Bronchial epithelial cell (primary cell): Measurements from ENCODE around the gene ATP13A1. TPM values are rescaled to one million over a fixed set of nuclear protein-coding genes. Genes with fewer than 3 reads are reported as not detected.

ENCODE experiments used
- DNase-seq: peaks from one replicate; pipeline ENCODE4 v3.0.0-alpha.2; 2010; ENCODE audit warnings: low read depth
- FAIRE-seq: peaks from 2 replicates; lab custom pipeline; 2011; peaks lifted over from hg19 to GRCh38; lab: Jason Lieb, UNC
- H3K27me3 ChIP-seq: 2 replicates; pipeline ENCODE4 v1.5.1; 2011; ENCODE audit warnings: low read length; ENCODE audit not compliant: control insufficient read depth, insufficient read depth
- H3K36me3 ChIP-seq: 2 replicates; pipeline ENCODE4 v1.5.1; 2011; ENCODE audit warnings: low read length; ENCODE audit not compliant: control insufficient read depth, insufficient read depth
- H3K4me3 ChIP-seq: 2 replicates; pipeline ENCODE4 v1.5.1; 2011; ENCODE audit warnings: mild to moderate bottlenecking, low read depth, low read length, control low read depth
- total RNA-seq: library from RNA; depleted of rRNA; stranded (reverse); fragments of >200 nt; gene quantifications from 2 replicates; pipeline ENCODE4 v1.2.1, GENCODE V29; 2014
- TF ChIP-seq, protein P1 (sequence below): IDR thresholded peaks from 2 replicates; pipeline ENCODE4 v1.5.1; 2011; ENCODE audit warnings: mild to moderate bottlenecking, moderate library complexity, low read length, control low read depth, inconsistent platforms; ENCODE audit not compliant: insufficient read depth, severe bottlenecking

Gene ATP13A1
- total RNA-seq, 1 donor from 2014 or later = 20.3 TPM

DNA sequence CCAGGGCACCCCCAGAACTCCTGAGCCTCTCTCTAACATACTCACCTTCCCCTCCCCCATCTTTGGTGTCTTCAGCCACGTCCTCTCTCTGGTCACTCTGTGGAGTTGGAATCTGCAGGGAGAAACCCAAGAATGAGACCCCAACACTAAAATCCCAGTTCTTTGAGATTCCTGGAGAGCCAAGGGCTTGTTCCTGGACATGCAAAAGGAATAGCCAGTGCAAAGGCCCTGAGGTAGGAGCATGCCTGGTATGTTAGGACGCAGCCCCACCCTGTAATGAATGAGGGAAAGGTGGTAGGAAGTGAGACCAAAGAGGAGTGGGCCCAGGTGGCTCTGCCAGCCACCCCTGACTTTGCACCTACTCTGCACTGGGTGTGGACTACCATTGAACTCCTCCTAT, 33.0 kb downstream of the ATP13A1 start:
- peaks cover 12% of the 10 kb centered on the region for H3K36me3 ChIP-seq

DNA sequence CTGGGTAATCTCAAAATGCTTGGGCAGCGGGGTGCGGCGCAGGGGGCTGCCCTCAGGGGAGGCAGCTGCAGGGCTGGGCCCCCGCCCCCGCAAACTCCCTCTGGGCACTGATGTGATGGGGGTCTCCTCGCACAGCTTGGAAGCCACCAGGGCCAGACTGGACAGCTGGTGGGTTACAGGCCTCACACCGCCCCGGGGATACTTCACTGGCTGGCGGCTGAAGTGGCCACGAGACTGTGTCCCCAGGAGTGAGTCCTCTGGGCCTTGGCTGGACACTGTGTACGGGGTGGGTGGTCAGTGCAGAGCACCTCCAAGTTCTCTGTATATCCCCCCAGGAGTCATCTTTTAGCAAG, 33.4 kb downstream of the ATP13A1 start:
- H3K4me3 ChIP-seq = no peak overlapping the region
- DNase-seq (no peak), FAIRE-seq (no peak)
- TF ChIP-seq, protein P1, sequence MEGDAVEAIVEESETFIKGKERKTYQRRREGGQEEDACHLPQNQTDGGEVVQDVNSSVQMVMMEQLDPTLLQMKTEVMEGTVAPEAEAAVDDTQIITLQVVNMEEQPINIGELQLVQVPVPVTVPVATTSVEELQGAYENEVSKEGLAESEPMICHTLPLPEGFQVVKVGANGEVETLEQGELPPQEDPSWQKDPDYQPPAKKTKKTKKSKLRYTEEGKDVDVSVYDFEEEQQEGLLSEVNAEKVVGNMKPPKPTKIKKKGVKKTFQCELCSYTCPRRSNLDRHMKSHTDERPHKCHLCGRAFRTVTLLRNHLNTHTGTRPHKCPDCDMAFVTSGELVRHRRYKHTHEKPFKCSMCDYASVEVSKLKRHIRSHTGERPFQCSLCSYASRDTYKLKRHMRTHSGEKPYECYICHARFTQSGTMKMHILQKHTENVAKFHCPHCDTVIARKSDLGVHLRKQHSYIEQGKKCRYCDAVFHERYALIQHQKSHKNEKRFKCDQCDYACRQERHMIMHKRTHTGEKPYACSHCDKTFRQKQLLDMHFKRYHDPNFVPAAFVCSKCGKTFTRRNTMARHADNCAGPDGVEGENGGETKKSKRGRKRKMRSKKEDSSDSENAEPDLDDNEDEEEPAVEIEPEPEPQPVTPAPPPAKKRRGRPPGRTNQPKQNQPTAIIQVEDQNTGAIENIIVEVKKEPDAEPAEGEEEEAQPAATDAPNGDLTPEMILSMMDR = no peak
- H3K36me3 ChIP-seq = peaks cover 12% of the 10 kb centered on the region
- H3K27me3 ChIP-seq = no peaks in the 10 kb centered on the region

More for the DNA sequence above, 33.0 kb downstream of the ATP13A1 start:
- Histone ChIP-seq H3K27me3 (no peaks in the 10 kb centered on the region), H3K4me3 (no peak overlapping the region)
- FAIRE-seq = peak; percentile 7
- DNase-seq = no peak
- TF ChIP-seq, protein P1 = no peak

DNA sequence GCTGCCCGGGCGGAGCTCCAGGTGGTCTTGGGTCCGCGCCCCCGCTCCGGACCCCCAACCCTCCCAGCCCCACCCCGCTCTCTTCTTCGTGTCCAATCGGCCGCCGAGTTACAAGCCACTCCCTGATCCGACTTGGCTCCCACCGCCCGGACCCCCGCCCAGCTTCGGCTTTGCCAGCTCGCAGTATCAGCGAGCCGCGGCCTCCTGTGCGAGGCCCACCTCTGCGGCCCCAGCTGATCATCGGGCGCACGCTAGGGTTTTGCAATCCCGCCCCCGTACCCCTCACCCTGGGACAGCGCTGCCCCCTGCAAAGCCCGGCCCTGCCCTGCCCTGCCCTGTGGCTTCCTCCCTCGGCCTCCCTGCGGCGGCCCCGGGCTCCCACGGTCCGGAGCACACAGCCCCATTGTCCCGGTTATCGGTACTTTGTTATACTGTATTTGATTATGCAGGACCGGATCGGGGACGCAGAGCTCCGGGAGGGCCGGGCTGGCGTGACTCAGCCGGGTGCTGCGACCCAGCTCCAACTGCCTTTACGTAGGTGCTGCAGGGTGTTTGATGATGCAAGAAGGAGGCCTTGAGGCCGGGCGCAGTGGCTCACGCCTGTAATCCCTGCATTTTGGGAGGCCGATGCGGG, 34.9 kb downstream of the ATP13A1 start:
- Histone ChIP-seq H3K27me3 (no peaks in the 10 kb centered on the region), H3K36me3 (peaks cover 2% of the 10 kb centered on the region), H3K4me3 (peak overlapping the region; percentile 66)
- peak; percentile 82 for DNase-seq
- no peak for FAIRE-seq
- TF ChIP-seq, protein P1 = no peak

DNA sequence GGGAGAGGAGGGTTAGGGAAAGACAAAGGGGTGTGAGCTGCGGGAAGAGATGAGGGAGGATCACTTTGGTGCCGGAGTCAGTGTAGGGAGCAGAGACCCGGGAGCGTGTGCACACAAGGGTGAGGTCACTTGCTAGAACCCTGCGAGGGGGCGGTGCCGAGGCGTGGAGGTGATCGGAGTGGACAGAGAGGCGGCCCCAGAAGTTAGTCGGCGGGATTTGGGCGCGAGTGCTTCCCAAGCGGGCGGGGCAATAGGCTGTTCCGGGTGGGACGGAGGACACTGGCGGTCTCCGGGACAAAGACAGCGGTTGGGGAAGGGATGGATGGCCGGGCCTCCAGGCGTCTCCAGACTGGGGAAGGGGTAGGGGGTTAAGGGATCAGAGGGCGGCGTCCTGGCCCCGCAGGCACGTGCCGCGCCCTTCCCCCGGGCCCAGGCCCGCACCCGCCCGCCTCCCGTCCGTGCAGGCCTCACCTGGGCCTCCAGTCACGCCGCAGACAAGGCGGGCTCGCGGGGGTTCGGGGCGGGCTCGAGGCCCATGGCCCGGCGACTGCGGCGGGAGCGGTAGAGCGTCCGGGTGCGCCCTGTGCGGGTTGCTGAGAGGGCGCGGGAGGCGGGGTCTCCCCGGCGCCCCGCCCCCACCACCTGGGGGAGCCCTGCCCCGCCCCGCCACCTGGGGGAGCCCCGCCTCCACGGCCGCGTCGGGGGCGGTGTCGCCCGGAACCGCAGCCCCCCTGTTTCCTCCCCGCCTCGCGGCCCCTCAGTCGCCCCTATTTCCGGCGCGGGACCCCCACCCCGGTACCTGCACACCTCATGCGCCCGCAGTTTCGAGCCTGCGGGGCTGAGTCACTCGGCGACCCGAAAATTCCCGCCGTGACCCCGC, 35.6 kb downstream of the ATP13A1 start, which contains the start of gene LPAR2:
Gene LPAR2 (minus strand): TSS at position 600 of the 880 bp plus-strand sequence. CDS start 945 bp downstream, outside the sequence.
- Histone ChIP-seq H3K27me3 (no peaks in the 10 kb centered on the region), H3K36me3 (peaks cover 3% of the 10 kb centered on the region), H3K4me3 (peak within 1 kb of the TSS; percentile 66)
- FAIRE-seq = no peak
- TF ChIP-seq, protein P1 = no peak
- DNase-seq = no peak

DNA sequence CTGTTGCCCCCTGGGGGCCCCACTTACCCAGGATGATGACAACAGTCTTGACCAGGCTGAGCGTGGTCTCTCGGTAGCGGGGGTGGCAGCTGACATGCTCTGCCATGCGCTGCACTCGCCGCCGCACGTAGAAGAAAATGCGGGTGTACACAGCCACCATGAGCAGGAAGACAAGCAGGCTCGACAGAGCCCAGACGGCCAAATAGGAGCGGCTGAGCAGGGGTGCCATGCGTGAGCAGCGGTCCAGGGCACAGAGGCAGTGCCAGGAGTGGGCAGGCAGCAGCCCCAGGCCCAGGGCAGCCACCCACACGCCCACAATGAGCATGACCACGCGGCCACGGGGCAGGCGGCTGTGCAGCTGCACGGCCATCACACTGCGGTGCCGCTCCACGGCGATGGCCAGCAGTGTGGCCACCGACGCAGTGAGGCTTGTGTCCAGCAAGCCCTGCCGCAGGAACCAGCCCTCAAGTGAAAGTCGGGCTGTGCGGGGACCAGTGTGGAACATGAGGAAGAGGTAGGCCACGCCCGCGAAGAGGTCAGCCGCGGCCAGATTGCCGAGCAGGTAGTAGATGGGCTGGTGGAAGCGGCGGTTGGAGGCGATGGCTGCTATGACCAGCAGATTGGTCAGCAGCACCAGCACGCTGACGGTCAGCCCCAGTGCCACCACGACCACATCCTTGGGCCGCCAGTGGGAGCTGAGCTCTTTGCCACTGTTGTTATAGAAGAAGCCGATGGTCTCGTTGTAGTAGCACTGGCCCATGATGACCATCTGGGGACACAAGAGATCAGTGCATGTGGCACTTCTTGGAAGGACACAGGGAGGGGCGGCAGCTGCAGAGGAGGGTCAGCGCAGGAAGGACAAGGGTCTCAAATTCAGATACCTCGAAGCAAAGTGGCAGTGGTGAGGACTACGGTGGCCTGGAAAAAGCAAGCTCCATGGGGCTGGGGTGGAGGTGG, 36.7 kb downstream of the ATP13A1 start:
- Histone ChIP-seq H3K36me3 (peaks cover 3% of the 10 kb centered on the region), H3K27me3 (no peaks in the 10 kb centered on the region), H3K4me3 (no peak overlapping the region)
- FAIRE-seq (no peak), DNase-seq (no peak)
- TF ChIP-seq, protein P1 = no peak
